SIG-M5 (cell line): Measurements from ENCODE around the gene ARHGAP45.
"Not testable (repeated sequence)": the region's sequence is repeated elsewhere in the genome, so short reads cannot be mapped to it uniquely, and the experiment has no call there.

Experiments
- DNase-seq: peaks from one replicate; lab custom pipeline; 2025; lab: John Stamatoyannopoulos, UW

ARHGAP45 gene

GRCh38 chr19:1105008-1105872, 38.3 kb downstream of the ARHGAP45 start:
- DNase-seq, result no peak

DNA sequence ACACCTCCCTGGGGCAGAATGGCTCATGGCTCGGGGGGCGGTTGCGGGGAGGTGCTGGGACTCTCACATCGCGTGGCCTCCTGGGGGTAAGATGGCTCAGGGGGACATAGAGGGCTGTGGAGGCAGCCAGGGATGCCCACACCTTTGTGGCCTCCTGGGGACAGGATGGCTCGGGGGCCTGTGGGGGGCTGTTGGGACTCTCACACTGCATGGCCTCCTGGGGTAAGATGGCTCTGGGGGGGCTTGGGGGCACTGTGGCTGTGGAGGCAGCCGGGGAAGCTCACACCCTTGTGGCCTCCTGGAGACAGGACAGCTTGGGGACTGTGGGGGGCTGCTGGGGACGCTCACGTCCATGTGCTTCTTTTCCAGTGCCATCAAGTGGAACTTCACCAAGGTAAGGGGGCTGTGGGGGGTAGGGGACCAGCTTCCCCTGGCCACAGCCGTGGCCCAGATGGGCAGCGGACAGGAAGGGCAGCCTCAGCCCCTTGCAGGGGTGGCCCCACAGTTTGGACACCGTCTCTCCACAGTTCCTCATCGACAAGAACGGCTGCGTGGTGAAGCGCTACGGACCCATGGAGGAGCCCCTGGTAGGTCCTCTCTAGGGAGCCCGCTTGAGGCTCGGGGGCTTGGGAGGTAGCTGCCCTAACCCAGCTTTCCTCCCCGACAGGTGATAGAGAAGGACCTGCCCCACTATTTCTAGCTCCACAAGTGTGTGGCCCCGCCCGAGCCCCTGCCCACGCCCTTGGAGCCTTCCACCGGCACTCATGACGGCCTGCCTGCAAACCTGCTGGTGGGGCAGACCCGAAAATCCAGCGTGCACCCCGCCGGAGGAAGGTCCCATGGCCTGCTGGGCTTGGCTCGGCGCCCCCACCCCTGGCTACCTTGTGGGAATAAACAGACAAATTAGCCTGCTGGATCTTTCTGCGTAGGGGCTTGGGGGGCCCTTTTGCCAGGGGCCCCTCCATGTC, 39.2 kb downstream of the ARHGAP45 start:
- DNase-seq, result no peak

DNA sequence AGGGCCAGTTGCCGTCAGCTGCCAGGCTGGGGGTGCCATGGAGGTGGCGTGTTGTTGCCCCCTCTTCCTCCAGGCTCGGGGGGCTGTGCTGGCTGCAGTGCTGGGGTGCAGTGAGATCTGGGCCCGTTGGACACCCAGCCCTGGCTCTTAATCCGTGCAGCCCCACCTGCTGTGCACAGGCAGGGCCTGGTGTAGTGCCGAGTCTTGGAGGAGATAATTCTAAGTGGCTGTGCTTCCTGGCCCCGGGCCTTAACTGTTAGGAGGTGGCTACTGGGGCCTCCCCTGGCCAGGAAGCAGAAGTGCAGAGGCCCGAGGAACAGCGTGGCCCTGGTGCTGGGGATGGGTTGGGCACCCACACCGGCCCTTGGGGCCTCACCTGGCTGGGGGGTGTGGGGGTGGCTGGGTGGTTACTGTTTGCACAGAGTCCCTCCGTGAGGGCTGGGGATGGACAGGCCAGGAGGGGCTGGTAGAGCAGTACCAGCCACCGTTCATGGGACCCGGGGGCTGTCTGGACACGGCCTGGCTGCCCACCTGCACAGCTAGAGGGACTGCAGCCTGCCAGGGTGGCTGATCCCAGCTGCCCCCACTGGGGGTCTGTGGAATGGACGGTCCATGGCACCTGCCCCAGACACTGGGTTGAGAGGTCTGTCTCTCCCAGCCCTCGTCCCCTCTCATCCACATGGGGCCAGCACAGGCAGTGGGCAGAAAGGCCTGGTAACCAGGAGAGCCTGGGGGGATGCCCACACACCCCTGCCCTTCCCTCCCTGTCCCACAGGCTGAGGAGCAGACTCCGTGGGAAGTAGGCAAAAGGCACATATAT, 40.1 kb downstream of the ARHGAP45 start:
- no peak for DNase-seq

- no peak for DNase-seq
These were observed 40.8 kb downstream of the ARHGAP45 start for GRCh38 chr19:1107661-1108261.

- no peak for DNase-seq
These were observed 41.5 kb downstream of the ARHGAP45 start for GRCh38 chr19:1108291-1109031.

DNA sequence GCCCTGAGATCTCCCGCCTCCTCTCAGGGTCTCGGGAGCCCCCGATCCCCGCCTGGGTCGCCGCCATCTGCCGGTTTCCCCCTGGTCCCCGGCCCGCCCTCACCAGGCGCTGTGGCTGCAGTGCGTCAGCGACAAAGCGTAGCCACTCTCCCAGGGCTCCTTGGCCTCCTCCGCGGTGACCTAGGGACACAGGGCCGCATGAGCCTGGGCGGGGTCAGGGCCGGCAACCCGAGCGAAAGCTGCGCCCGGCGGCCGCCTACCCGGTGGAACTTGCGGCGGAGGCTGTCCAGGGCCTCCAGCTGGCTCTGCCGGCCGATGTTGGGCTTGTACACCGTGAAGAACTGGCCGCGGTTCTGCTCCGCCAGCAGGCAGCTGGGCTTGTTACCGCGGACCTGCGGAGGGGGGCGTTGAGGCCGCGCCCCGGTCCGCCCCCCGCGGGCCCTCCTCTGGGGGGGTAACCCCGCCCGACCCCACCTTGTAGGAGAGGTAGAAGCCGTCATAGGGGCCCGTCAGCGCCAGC, 42.1 kb downstream of the ARHGAP45 start:
- no peak for DNase-seq

DNA sequence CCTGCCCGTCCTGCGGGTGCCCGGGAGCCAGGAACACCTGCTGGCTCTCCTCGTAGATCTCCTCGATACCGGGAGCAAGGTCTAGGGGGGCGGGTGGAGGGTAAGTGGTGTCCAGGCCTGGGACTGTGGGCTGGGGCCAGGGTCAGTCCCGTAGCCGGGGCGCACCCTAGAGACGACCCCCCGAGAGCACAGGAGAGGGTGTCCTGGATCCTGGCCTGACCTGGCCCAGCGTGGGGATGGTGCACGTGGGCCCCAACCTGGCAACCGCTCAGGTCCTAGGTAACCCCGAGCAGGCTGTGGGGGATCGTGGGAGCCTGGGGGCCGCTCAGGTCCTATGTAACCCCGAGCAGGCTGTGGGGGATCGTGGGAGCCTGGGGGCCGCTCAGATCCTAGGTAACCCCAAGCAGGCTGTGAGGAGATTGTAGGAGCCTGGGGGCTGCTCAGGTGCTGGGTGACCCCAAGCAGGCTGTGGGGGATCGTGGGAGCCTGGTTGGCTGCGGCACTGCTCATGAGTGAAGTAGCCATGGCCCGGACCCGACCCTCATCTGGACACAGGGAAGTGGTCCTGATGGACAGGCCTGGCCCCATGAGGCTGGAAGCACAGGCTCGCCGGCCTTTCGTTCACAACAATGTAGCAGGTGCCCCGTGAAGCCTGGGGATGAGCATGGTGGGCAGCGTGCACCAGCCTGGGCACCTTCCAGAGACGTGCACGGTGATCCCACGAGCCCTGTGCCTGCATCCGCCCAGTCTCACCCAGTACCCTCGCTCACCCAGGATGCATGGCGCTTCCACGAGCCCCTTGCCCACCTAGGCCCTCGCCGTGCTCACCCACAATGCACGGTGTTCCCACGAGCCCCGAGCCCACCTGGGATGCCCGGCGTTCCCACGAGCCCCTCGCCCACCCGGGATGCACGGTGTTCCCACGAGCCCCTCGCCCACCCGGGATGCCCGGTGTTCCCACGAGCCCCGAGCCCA, 43.0 kb downstream of the ARHGAP45 start:
- no peak for DNase-seq

DNA sequence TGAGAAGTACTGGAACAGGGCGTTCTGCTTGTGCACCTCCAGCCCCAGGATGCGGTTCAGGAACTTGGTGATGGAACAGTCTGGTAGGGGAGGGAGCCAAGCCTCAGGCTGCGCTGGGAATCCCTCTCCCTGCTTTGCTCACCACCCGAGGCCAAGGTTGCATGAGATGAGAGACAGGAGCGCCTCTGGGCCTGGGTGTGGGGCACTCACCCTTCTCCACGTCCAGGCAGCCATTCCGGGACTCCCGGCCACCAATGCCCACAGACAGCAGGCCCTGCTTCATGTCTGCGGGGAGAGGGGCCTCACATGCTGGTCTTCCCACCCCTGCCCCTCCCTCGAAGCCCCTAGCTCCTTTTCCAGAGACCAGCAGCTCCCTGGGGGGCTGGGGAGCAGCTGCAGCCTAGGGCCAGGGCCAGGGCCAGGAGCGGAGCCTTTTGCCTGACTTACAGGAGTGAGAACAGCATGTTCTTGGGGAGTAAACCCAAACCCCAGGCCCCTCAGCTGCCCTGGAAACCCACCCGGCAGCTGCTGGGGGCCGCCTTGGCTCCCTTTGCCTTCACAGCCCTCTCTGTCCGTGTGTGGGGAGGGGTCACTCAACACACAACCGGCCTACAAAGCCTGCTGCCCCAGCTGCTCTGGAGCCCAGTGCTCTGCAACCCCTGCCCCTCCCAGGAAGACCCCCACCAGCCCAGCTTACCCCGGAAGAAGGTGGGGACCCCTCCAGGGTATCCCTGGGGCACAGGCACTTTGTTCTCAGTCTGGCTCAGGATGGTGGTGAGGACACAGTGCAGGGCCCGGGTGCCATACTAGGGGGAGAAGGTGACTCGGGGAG, 44.1 kb downstream of the ARHGAP45 start:
- DNase-seq, result no peak

DNA sequence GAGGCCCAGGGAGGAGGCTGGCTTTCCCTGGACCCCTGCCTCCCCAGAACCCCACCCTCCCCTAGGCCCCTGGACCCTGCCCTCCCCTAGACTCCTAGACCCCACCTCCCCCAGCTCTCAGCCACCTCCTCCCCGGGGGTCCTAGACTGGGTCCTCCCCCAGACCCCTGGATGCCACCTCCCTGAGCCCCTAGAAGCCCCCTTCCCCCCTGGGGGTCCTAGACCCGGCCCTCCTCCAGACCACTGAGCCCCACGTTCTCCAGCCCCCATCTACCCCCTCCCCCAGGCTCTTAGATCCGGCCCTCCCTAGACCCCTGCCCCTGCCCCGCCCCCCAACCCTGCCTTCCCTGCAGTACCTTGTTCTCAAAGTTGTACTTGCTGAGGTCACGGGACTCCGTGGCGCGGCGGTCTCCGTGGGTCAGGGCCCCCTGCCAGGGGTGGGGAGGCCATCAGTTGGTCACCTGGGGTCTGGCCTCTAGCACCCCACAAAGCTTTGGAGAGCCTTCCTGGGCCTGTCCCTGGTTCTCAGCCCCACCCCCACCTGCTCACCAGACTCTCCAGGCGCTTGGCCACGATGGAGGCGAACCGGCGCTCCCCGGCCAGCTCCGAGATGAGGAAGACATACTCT, 44.8 kb downstream of the ARHGAP45 start:
- DNase-seq, result no peak

DNA sequence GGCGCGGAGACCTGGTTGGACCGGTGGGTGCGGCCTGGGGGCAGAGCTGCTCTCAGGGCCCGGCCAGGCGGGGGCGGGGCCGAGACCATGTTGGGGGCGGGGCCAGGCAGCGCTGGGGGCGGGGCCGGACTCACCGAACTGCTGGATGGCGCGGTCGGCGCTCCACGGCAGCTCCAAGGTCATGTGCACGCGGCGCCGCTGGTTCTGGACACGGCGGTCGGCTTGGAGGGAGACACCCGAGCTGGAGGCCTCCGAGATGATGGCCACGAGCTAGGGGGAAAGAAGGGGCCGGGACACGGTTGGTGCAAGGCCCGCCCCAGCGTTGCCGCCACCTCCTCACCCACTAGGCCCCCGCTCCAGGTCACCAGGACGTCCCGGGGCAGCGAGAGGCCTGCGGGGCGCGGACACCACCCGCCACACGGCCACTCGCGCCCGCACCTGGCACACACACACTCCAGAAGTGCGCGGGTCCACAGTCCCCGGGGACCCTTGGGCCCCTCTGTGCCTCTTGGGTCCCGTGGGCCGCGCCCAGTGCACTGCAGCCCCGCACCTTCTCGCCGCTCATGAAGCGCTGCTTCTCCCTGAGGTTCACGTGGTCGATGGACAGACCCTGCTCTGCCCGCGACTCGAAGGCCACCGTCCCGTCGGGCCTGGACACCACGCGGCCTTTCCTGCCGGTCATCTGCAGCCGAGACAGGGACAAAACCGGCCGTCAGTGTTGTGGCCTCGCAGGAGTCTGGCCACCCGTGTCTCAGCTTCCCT, 45.5 kb downstream of the ARHGAP45 start:
- DNase-seq, result no peak

DNA sequence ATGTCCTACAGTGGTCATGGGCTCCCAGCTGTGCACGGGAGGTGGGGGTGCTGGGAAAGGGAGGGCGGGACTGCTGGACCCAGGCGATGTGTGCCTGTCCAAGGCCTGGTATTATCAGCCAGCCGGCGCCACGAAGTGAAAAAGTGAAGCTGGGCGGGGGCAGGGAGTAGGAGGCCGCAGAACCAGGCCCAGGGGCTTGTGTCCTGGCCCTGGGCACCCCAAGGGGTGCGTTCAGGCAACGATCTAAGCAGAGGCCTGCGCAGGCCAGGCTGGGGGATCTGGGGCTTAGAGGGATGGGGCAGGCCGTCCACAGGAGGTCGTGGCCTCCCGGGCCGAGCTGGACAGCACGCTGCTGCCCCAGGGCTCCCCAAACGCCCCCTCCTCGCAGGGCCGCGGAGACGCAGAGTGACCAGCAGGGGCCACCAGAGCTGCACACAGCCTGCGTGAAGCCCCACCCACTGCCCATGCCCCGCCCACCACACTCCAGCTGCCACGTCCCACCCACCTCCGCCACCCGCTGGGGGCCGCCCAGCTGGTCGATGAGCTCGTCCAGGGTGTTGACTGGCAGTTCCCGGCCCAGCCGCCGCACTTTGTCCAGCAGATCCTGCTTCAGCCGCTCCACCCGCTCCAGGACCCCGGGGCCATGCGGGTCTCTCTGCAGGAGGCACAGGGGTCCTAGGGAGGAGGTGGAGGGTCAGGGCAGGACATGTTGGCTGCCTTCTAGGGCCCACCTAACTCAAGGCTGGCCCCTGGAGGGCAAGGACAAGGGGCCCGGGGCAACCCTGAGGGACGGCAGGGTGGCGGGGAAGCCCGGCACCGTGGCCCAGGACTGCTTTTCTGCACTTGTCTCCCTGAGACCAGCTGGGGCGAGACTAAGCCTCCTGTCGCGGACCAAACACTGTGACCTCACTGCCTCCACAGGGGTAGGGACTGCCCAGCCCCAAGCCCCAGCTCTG, 46.3 kb downstream of the ARHGAP45 start:
- DNase-seq, result no peak

DNA sequence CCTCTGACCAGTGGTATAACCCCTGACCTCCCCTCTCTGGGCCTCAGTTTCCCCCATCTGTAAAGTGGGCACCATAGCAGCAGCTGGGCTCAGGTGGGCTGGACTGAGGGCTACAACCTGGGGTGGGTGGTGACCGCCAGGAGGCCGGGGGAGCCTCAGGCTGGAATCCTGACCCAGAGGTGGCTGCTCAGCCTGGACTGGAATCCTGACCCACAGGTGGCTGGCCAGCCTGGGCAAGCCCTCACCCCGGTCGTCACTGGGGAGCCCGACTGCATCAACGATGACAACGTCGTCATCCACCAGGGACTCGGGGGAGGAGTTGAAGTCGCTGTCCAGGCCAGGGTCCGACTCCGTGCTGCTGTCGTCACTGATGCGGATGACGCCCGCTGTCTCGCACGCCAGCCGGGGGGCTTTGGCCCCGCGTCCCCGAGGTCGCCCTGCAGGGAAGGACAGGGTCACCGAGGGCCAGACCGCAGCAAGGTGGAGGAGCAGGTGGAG, 47.1 kb downstream of the ARHGAP45 start:
- DNase-seq, result no peak

DNA sequence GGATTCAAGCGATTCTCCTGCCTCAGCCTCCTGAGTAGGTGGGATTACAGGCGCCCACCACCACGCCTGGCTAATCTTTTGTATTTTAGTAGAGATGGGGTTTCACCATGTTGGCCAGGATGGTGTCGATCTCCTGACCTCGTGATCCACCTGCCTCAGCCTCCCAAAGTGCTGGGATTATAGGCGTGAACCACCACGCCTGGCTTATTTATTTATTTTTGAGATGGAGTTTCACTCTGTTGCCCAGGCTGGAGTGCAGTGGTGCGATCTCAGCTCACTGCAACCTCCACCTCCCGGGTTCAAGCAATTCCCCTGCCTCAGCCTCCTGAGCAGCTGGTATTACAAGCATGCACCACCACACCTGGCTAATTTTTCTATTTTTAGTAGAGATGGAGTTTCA, 47.8 kb downstream of the ARHGAP45 start:
- not testable (repeated sequence) for DNase-seq

- DNase-seq, result no peak
These were observed 48.9 kb downstream of the ARHGAP45 start for GRCh38 chr19:1115646-1116420.
